ENCODE results near the gene ARHGEF7. TPM values are rescaled to one million over a fixed set of nuclear protein-coding genes. Genes with fewer than 3 reads are reported as not detected.

Gene ARHGEF7
- total RNA-seq, 1 experiment from 2014 or later, result 46.2 TPM

- no peaks in the 10 kb centered on the region for H3K4me1 ChIP-seq (ENCODE audit: control insufficient read depth in 1 of 2, insufficient read depth in 2 of 2, low read length in 2 of 2)
- H3K36me3 ChIP-seq (ENCODE audit: control insufficient read depth in 1 of 2, insufficient read depth in 2 of 2, low read length in 2 of 2), result no peaks in the 10 kb centered on the region
These were observed 87.1 kb downstream of the ARHGEF7 start for GRCh38 chr13:111202156-111202621.

More at GRCh38 chr13:111202156-111202621, 87.1 kb downstream of the ARHGEF7 start:
- TF ChIP-seq POLR2A (IDR thresholded peaks at IDR 0.05; ENCODE audit: borderline replicate concordance, extremely low read depth, insufficient read depth, insufficient read length) (no peak), ZFX (IDR thresholded peaks at IDR 0.05) (no peak), CBX3 (IDR thresholded peaks at IDR 0.05; ENCODE audit: low read depth) (no peak), YY1 (IDR thresholded peaks at IDR 0.05; ENCODE audit: extremely low read depth, insufficient replicate concordance, low read depth, low read length) (no peak), POLR2AphosphoS5 (IDR thresholded peaks at IDR 0.05; ENCODE audit: low read depth, low read length) (no peak), SRF (IDR thresholded peaks at IDR 0.05; ENCODE audit: low read depth) (no peak), JUND (IDR thresholded peaks at IDR 0.05) (no peak), EZH2phosphoT487 (IDR thresholded peaks at IDR 0.05; ENCODE audit: borderline replicate concordance) (no peak), FOSL1 (IDR thresholded peaks at IDR 0.05; ENCODE audit: low read depth) (no peak), MAX (IDR thresholded peaks at IDR 0.05) (no peak), CEBPB (IDR thresholded peaks at IDR 0.05; ENCODE audit: low read depth) (no peak), REST (IDR thresholded peaks at IDR 0.05; ENCODE audit: low read depth) (no peak), ELF1 (IDR thresholded peaks at IDR 0.05; ENCODE audit: borderline replicate concordance, low read depth) (no peak)
- TF ChIP-seq, protein P1, sequence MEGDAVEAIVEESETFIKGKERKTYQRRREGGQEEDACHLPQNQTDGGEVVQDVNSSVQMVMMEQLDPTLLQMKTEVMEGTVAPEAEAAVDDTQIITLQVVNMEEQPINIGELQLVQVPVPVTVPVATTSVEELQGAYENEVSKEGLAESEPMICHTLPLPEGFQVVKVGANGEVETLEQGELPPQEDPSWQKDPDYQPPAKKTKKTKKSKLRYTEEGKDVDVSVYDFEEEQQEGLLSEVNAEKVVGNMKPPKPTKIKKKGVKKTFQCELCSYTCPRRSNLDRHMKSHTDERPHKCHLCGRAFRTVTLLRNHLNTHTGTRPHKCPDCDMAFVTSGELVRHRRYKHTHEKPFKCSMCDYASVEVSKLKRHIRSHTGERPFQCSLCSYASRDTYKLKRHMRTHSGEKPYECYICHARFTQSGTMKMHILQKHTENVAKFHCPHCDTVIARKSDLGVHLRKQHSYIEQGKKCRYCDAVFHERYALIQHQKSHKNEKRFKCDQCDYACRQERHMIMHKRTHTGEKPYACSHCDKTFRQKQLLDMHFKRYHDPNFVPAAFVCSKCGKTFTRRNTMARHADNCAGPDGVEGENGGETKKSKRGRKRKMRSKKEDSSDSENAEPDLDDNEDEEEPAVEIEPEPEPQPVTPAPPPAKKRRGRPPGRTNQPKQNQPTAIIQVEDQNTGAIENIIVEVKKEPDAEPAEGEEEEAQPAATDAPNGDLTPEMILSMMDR (IDR thresholded peaks at IDR 0.05 in 2 of 3, conservative IDR thresholded peaks at IDR 0.05 in 1 of 3; ENCODE audit: borderline replicate concordance in 1 of 3, insufficient read depth in 1 of 3, low read depth in 2 of 3, low read length in 2 of 3), result no peak
- POLR2A ChIA-PET, result no interaction called here
- peaks cover 92% of the 10 kb centered on the region for H3K79me2 ChIP-seq (ENCODE audit: insufficient read depth, low read length)
- CTCF ChIA-PET, result no interaction called here
- BruUV-seq (replicated peaks), result no TSS peak
- no peak overlapping the region for H2AFZ ChIP-seq (ENCODE audit: low read depth, low read length, poor library complexity, severe bottlenecking)
- no peaks in the 10 kb centered on the region for H3K9me3 ChIP-seq (ENCODE audit: control insufficient read depth in 1 of 2, insufficient read depth in 1 of 2, low read depth in 1 of 2, low read length in 2 of 2)
- H3K27me3 ChIP-seq (ENCODE audit: insufficient read depth, low read length), result no peaks in the 10 kb centered on the region
- no peak overlapping the region for H3K9ac ChIP-seq (ENCODE audit: low read length)
- intact Hi-C loops (cut with micrococcal nuclease), result no loop called here
- DNase-seq (ENCODE audit: low read depth, low spot score) (no peak), ATAC-seq (no peak)
- peaks cover 11% of the 10 kb centered on the region; the same call in 1 of the 2 replicates for H4K20me1 ChIP-seq (ENCODE audit: insufficient read depth)
- RAD21 ChIA-PET (ENCODE audit: low non-redundant PET in 1 of 2, low total read pairs in 2 of 2, uncharacterized antibody in 2 of 2, unreplicated experiment in 2 of 2), result no interaction called here
- no peak overlapping the region for H3K27ac ChIP-seq (ENCODE audit: low read depth, low read length)
- H3K9me2 ChIP-seq (ENCODE audit: insufficient read depth), result no peaks in the 10 kb centered on the region
- H3K4me3 ChIP-seq (replicated peaks in 1 of 2; ENCODE audit: low read depth in 1 of 2, low read length in 2 of 2), result no peak overlapping the region
- H3K4me2 ChIP-seq (ENCODE audit: low read length), result no peak overlapping the region
